HEK293 (cell line): ENCODE data around the gene HP1BP3.

Experiments
- CTCF ChIA-PET: fragments of 350-600 bp; formaldehyde crosslinking; extraction: SDS; loops from one replicate; lab custom pipeline; 2021; ENCODE audit warnings: antibody characterized with exemption; lab: Yijun Ruan, JAX
- POLR2A ChIA-PET: fragments of 300-600 bp; formaldehyde crosslinking; extraction: SDS; loops from one replicate; lab custom pipeline; 2020; ENCODE audit warnings: antibody characterized with exemption, inconsistent platforms; lab: Yijun Ruan, JAX
- H3K27ac ChIP-seq: fragments of 200-500 bp; sonication (Bioruptor generic); 2 replicates; pipeline ENCODE4 v1.5.1; 2014; ENCODE audit warnings: low read depth, low read length, control low read depth, inconsistent platforms; ENCODE audit errors: extremely low read depth
- H3K36me3 ChIP-seq, 2 experiments: fragments of 200-500 bp in 1 of 2; sonication (Bioruptor generic) in 1 of 2; 1 replicate in 1 of 2; 2 replicates in 1 of 2; pipeline ENCODE4 v1.5.1; 2014 to 2017; ENCODE audit warnings: inconsistent platforms in 2 of 2, low read length in 2 of 2; ENCODE audit not compliant: control insufficient read depth in 2 of 2, insufficient read depth in 1 of 2
- H3K4me1 ChIP-seq: fragments of 200-500 bp; sonication (Bioruptor generic); 2 replicates; pipeline ENCODE4 v1.5.1; 2014; ENCODE audit warnings: mild to moderate bottlenecking, low read length, inconsistent platforms; ENCODE audit not compliant: control insufficient read depth, insufficient read depth
- H3K4me3 ChIP-seq: 2 replicates; pipeline ENCODE4 v1.5.1; 2011; ENCODE audit warnings: low read depth, mild to moderate bottlenecking, control low read depth, low read length, moderate library complexity
- H3K9me3 ChIP-seq: fragments of 200-500 bp; sonication (Bioruptor generic); 2 replicates; pipeline ENCODE4 v1.5.1; 2014; ENCODE audit warnings: low read depth, low read length, inconsistent platforms; ENCODE audit not compliant: control insufficient read depth, insufficient read depth
- KLF1 ChIP-seq: fragments of 450-650 bp; formaldehyde crosslinking; IDR thresholded peaks from 2 replicates; pipeline ENCODE4 v1.5.1; 2016; ENCODE audit warnings: missing biosample characterization, missing genetic modification characterization
- ZFP69B ChIP-seq: fragments of 450-650 bp; formaldehyde crosslinking; IDR thresholded peaks from 2 replicates; pipeline ENCODE4 v1.5.1; 2016; ENCODE audit warnings: missing biosample characterization, missing genetic modification characterization
- ZIC2 ChIP-seq: fragments of 450-650 bp; formaldehyde crosslinking; IDR thresholded peaks from 2 replicates; pipeline ENCODE4 v1.5.1; 2016; ENCODE audit warnings: missing biosample characterization, missing genetic modification characterization
- ZNF175 ChIP-seq: fragments of 450-650 bp; formaldehyde crosslinking; IDR thresholded peaks from 2 replicates; pipeline ENCODE4 v1.5.1; 2016; ENCODE audit warnings: missing biosample characterization, missing genetic modification characterization
- ZNF239 ChIP-seq: fragments of 450-650 bp; formaldehyde crosslinking; IDR thresholded peaks from 2 replicates; pipeline ENCODE4 v1.5.1; 2016; ENCODE audit warnings: missing biosample characterization, missing genetic modification characterization
- ZNF354C ChIP-seq: fragments of 450-650 bp; formaldehyde crosslinking; IDR thresholded peaks from 2 replicates; pipeline ENCODE4 v1.5.1; 2016; ENCODE audit warnings: missing biosample characterization, missing genetic modification characterization, low read depth, borderline replicate concordance
- ZNF391 ChIP-seq: fragments of 450-650 bp; formaldehyde crosslinking; IDR thresholded peaks from 2 replicates; pipeline ENCODE4 v1.5.1; 2016; ENCODE audit warnings: low read depth, missing biosample characterization, missing genetic modification characterization, borderline replicate concordance
- ZNF449 ChIP-seq: fragments of 450-650 bp; formaldehyde crosslinking; IDR thresholded peaks from 2 replicates; pipeline ENCODE4 v1.5.1; 2017; ENCODE audit warnings: missing biosample characterization, mild to moderate bottlenecking, missing genetic modification characterization, moderate library complexity
- ZNF518A ChIP-seq: fragments of 450-650 bp; formaldehyde crosslinking; conservative IDR thresholded peaks from 2 replicates; pipeline ENCODE4 v1.5.1; 2016; ENCODE audit warnings: low read depth, missing biosample characterization, missing genetic modification characterization
- ZNF596 ChIP-seq: fragments of 450-650 bp; IDR thresholded peaks from 2 replicates; pipeline ENCODE4 v1.5.0; 2018; ENCODE audit warnings: missing biosample characterization, mild to moderate bottlenecking, missing genetic modification characterization, moderate library complexity
- ZNF621 ChIP-seq: fragments of 450-650 bp; formaldehyde crosslinking; IDR thresholded peaks from 2 replicates; pipeline ENCODE4 v1.5.1; 2017; ENCODE audit warnings: missing biosample characterization, missing genetic modification characterization

Gene HP1BP3

GRCh38 chr1:20701847-20702246 lies 85.3 kb downstream of the HP1BP3 start (continued):
- TF ChIP-seq ZNF518A (tag by site-specific recombination) = no peak
- no peak for TF ChIP-seq ZNF175 (tag by site-specific recombination)
- no peak for TF ChIP-seq KLF1 (tag by site-specific recombination)
- TF ChIP-seq ZFP69B (tag by site-specific recombination) = no peak
- TF ChIP-seq ZNF596 (tag by site-specific recombination) = no peak
- TF ChIP-seq ZNF621 (tag by site-specific recombination) = no peak

- no peak overlapping the region for H3K27ac ChIP-seq
- H3K9me3 ChIP-seq = no peaks in the 10 kb centered on the region
- no peaks in the 10 kb centered on the region for H3K4me1 ChIP-seq
- no peak overlapping the region for H3K4me3 ChIP-seq
- ChIA-PET POLR2A (no interaction called here), CTCF (no interaction called here)
- H3K36me3 ChIP-seq = peaks cover 0 to 9% of the 10 kb centered on the region in 2 experiments; a peak in 1 of 3 replicates
- TF ChIP-seq ZNF449 (no peak), ZIC2 (tag by site-specific recombination) (no peak), ZNF354C (tag by site-specific recombination) (no peak), ZNF239 (tag by site-specific recombination) (no peak), ZNF391 (tag by site-specific recombination) (no peak), ZNF518A (tag by site-specific recombination) (no peak)
Observed at GRCh38 chr1:20701446-20701845, 85.7 kb downstream of the HP1BP3 start.
